Ammon's horn (tissue), 1 donor: ENCODE data around the gene PRKAG1.

ENCODE experiments used
- DNase-seq: peaks from one replicate; pipeline ENCODE4 v3.0.0-alpha.2; 2016; ENCODE audit warnings: low spot score

Gene PRKAG1

GRCh38 chr12:48966177-48966895, 52.2 kb downstream of the PRKAG1 start:
- no peak for DNase-seq

DNA sequence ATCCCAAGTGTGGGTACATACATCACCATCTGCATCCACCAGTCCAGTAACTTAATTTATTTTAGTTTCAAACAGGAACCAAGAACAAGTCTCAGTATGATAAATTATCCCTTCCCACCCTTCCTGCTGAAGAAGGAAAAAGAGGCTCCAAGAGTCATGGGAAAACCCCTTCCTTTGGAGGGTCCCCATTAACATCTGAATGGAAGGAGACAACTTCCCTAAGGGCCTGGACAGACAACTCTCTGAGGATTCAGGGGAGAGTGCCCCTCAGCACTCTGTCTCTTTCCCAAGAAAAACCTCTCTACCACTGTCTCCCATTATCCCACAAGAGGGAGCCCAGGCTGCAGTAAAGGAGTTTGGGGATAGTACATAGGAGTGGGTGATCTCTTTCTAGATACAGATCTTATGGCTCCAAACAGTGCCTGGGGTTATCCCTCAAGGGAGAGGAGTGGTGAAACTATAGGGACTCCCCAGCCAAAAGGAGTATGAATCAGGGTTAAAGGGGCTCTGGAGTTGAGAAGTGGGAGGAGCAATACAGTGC, 53.2 kb downstream of the PRKAG1 start:
- no peak for DNase-seq

GRCh38 chr12:48961801-48962200, 56.8 kb downstream of the PRKAG1 start:
- DNase-seq = no peak

- no peak for DNase-seq
Observed at GRCh38 chr12:48961331-48961730, 57.2 kb downstream of the PRKAG1 start.

DNA sequence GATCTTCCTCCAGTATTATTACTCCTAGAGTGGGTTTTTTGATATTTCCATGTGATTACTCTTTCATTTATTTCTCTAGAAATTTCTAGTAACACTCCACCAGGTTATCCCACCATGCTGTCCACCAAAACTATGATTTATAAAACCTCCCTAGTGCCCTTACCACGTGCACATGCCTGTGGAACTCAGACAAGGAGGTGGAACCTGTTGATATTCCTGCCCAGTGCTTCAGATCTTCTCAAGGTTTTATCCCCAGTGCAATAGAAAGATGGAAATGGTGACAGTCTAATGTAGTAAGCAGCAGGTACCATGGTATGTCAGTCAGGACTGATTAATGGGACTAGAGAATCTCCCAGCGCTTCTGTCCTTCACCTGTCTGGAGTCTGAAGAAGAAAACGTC, 57.7 kb downstream of the PRKAG1 start:
- DNase-seq = no peak

GRCh38 chr12:48958049-48958388, 60.6 kb downstream of the PRKAG1 start:
- no peak for DNase-seq

GRCh38 chr12:48957141-48958048, 61.2 kb downstream of the PRKAG1 start, which contains the start of gene ARF3:
TSS of gene ARF3 (minus strand) at chr12:48957487. CDS start at chr12:48941095, 16,392 bp downstream.
- DNase-seq = peak; percentile 96

GRCh38 chr12:48956279-48957140, 62.1 kb downstream of the PRKAG1 start:
- DNase-seq = peak; percentile 92

DNA sequence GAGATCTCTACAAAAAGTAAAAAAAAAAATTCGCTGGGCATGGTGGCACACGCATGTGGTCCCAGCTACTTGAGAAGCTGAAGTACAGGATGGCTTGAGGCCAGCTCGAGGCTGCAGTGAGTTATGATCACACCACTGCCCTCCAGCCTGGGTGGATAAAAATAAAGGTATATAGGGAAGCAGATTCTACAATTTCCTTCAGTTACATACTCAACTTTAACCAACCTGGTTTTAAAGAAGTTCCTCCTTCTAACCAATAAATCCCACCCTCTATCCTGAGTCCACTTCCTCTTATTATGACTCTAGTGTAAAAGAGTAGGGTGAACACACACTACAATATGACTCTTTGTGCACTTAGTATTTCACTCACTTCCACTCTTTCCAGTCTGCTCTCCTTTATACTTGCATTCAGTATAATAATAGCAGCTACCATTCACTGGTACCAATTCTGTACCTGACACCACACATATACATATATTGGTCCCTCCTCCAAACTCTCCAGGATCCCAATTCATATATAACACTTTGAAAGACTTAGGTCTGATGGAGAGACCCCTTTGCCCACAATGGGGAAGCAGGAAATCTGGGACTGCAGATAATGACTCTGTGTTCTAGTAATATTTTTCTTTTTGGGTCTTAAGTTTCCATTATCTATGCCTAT, 63.6 kb downstream of the PRKAG1 start:
- no peak for DNase-seq

DNA sequence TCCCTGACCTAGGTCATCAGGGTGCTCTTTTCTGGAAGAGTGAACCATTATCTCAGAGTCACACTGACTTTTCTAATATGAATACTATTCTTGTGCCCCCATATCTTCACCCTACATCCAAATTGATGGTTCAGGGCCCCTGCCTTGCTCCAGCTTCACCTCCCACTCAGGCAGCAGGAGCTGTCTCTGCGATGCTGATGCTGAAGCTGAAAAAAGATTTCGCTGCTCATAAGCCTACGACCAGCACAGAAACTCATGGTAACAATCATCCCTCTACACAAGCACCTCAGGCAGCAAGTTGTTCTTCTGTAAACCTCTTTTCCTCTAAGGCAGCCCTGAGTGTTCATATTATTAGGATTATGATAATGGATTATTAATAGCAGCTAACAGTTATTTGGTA, 64.5 kb downstream of the PRKAG1 start:
- DNase-seq = no peak

DNA sequence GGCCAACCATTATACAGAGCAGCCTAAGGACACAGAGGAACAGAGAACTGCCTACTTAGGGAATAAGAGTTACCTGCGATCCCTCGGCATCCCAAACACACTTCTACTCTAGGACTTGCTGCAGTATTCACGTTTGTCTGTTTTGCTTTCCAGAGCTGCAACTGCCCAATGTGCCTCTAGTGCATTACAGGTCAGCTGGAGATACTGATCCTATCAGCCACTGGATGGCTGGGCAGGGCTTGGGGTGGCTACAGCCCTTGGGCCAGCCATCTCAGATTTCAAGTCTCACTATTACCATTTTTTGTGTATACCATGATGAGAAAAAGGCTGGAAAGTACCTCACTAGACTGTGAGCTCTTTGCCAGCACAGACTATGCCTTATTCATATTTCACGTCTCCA, 65.9 kb downstream of the PRKAG1 start:
- no peak for DNase-seq
